ENCODE measurements around the gene PGA4.
"Not testable (repeated sequence)": the region's sequence is repeated elsewhere in the genome, so short reads cannot be mapped to it uniquely, and the experiment has no call there.

DNA sequence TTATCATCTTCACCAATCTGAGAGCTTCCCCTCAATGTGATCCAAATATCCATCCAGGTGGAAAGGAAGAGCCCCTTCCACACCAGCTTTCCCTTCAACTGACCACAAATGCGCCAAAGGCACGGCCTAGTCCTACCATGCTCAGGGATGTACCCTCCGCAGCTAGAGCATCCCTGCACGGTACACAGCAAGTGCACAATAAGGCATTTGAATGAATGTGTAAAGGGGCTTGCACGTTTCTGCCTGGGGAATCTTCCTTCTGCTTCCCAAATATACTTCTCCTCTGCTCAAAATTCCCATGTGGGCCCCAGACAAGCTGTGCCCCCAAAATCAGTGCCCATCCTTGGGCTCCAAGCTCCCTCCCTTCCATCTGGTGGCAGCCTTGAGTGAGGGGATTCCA is 3.1 kb upstream of the PGA4 start:
- TF ChIP-seq, protein P1, sequence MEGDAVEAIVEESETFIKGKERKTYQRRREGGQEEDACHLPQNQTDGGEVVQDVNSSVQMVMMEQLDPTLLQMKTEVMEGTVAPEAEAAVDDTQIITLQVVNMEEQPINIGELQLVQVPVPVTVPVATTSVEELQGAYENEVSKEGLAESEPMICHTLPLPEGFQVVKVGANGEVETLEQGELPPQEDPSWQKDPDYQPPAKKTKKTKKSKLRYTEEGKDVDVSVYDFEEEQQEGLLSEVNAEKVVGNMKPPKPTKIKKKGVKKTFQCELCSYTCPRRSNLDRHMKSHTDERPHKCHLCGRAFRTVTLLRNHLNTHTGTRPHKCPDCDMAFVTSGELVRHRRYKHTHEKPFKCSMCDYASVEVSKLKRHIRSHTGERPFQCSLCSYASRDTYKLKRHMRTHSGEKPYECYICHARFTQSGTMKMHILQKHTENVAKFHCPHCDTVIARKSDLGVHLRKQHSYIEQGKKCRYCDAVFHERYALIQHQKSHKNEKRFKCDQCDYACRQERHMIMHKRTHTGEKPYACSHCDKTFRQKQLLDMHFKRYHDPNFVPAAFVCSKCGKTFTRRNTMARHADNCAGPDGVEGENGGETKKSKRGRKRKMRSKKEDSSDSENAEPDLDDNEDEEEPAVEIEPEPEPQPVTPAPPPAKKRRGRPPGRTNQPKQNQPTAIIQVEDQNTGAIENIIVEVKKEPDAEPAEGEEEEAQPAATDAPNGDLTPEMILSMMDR (IDR thresholded peaks at IDR 0.05): not testable (repeated sequence)
- not testable (repeated sequence) for TF ChIP-seq POLR2A, POLR2AphosphoS5 (IDR thresholded peaks at IDR 0.05)
